Parathyroid adenoma (tissue), 2 donors: Measurements from ENCODE around the gene CCDC83.

ENCODE experiments used
- H2AFZ ChIP-seq: fragments of 300-600 bp; sonication (generic); one replicate; pipeline ENCODE4 v1.7.0; 2017; ENCODE audit warnings: antibody characterized with exemption, mild to moderate bottlenecking
- H3K27ac ChIP-seq: fragments of 300-600 bp; sonication (generic); one replicate; pipeline ENCODE4 v1.7.0; 2017
- H3K27me3 ChIP-seq: fragments of 300-600 bp; sonication (generic); one replicate; pipeline ENCODE4 v1.7.0; 2017; ENCODE audit warnings: low read length; ENCODE audit not compliant: control insufficient read depth, insufficient read depth
- H3K36me3 ChIP-seq: fragments of 300-600 bp; sonication (generic); one replicate; pipeline ENCODE4 v1.7.0; 2017; ENCODE audit warnings: low read length; ENCODE audit not compliant: control insufficient read depth, insufficient read depth
- H3K4me1 ChIP-seq: fragments of 300-600 bp; sonication (generic); one replicate; pipeline ENCODE4 v1.7.0; 2017; ENCODE audit warnings: control low read depth
- H3K4me2 ChIP-seq: fragments of 300-600 bp; sonication (generic); one replicate; pipeline ENCODE4 v1.7.0; 2017; ENCODE audit warnings: low read length
- H3K4me3 ChIP-seq: fragments of 300-600 bp; sonication (generic); one replicate; pipeline ENCODE4 v1.7.0; 2017; ENCODE audit warnings: low read depth, low read length
- H3K79me2 ChIP-seq: fragments of 300-600 bp; sonication (generic); one replicate; pipeline ENCODE4 v1.7.0; 2017; ENCODE audit warnings: control low read depth
- H3K9ac ChIP-seq: fragments of 300-600 bp; sonication (generic); one replicate; pipeline ENCODE4 v1.7.0; 2017; ENCODE audit warnings: mild to moderate bottlenecking
- H3K9me3 ChIP-seq: fragments of 300-600 bp; sonication (generic); one replicate; pipeline ENCODE4 v1.7.0; 2017; ENCODE audit warnings: low read length; ENCODE audit not compliant: control insufficient read depth
- CTCF ChIP-seq: fragments of 300-600 bp; sonication (generic); IDR thresholded peaks from one replicate; pipeline ENCODE4 v1.7.0; 2017; ENCODE audit warnings: antibody characterized with exemption, mild to moderate bottlenecking
- donor health status: primary hyperparathyroidism.

Gene CCDC83

GRCh38 chr11:85815186-85815931, 39.8 kb upstream of the CCDC83 start:
- Histone ChIP-seq H3K79me2 (no peaks in the 10 kb centered on the region), H3K36me3 (no peaks in the 10 kb centered on the region), H3K27ac (no peak overlapping the region), H3K27me3 (no peaks in the 10 kb centered on the region), H2AFZ (no peak overlapping the region), H3K9me3 (no peaks in the 10 kb centered on the region), H3K4me1 (no peaks in the 10 kb centered on the region), H3K4me3 (no peak overlapping the region), H3K4me2 (no peak overlapping the region), H3K9ac (no peak overlapping the region)
- TF ChIP-seq CTCF = no peak

- Histone ChIP-seq H3K27me3 (no peaks in the 10 kb centered on the region), H3K4me1 (no peaks in the 10 kb centered on the region), H3K9ac (no peak overlapping the region), H2AFZ (no peak overlapping the region), H3K4me3 (no peak overlapping the region), H3K79me2 (no peaks in the 10 kb centered on the region), H3K36me3 (no peaks in the 10 kb centered on the region), H3K9me3 (no peaks in the 10 kb centered on the region), H3K27ac (no peak overlapping the region), H3K4me2 (no peak overlapping the region)
- no peak for TF ChIP-seq CTCF
These were observed 35.7 kb upstream of the CCDC83 start for GRCh38 chr11:85819441-85819840.

- H3K27ac ChIP-seq = no peak overlapping the region
- no peaks in the 10 kb centered on the region for H3K4me1 ChIP-seq
- no peak overlapping the region for H3K4me2 ChIP-seq
- no peaks in the 10 kb centered on the region for H3K79me2 ChIP-seq
- no peak overlapping the region for H2AFZ ChIP-seq
- H3K9me3 ChIP-seq = no peaks in the 10 kb centered on the region
- TF ChIP-seq CTCF = no peak
- H3K27me3 ChIP-seq = no peaks in the 10 kb centered on the region
- H3K36me3 ChIP-seq = no peaks in the 10 kb centered on the region
- H3K4me3 ChIP-seq = no peak overlapping the region
- H3K9ac ChIP-seq = no peak overlapping the region
These were observed 33.5 kb upstream of the CCDC83 start for GRCh38 chr11:85821636-85822035.

- Histone ChIP-seq H3K4me1 (peaks cover 5% of the 10 kb centered on the region), H2AFZ (no peak overlapping the region), H3K27ac (no peak overlapping the region), H3K4me3 (no peak overlapping the region), H3K79me2 (no peaks in the 10 kb centered on the region), H3K36me3 (no peaks in the 10 kb centered on the region), H3K4me2 (no peak overlapping the region), H3K9ac (no peak overlapping the region), H3K9me3 (no peaks in the 10 kb centered on the region), H3K27me3 (no peaks in the 10 kb centered on the region)
- no peak for TF ChIP-seq CTCF
These were observed 32.4 kb upstream of the CCDC83 start for GRCh38 chr11:85822814-85823213.

GRCh38 chr11:85823816-85824215, 31.4 kb upstream of the CCDC83 start:
- Histone ChIP-seq H3K4me1 (peaks cover 10% of the 10 kb centered on the region), H3K36me3 (no peaks in the 10 kb centered on the region)
- TF ChIP-seq CTCF = no peak

More at GRCh38 chr11:85823816-85824215, 31.4 kb upstream of the CCDC83 start:
- Histone ChIP-seq H3K4me3 (no peak overlapping the region), H3K79me2 (no peaks in the 10 kb centered on the region), H3K4me2 (no peak overlapping the region), H3K27me3 (no peaks in the 10 kb centered on the region), H3K9me3 (no peaks in the 10 kb centered on the region), H3K9ac (no peak overlapping the region), H2AFZ (no peak overlapping the region), H3K27ac (no peak overlapping the region)
